Endothelial cell of umbilical vein (primary cell): Measurements from ENCODE around the gene CT47C1. TPM values are rescaled to one million over a fixed set of nuclear protein-coding genes. Genes with fewer than 3 reads are reported as not detected.
"Not testable (repeated sequence)": the region's sequence is repeated elsewhere in the genome, so short reads cannot be mapped to it uniquely, and the experiment has no call there.

Experiments used
- BruUV-seq: library from RNA; stranded (reverse); fragments of 400-500 nt; replicated peaks from 2 replicates; lab custom pipeline; 2021; lab: Mats Ljungman, UMichigan
- CTCF ChIA-PET: fragments of 300-600, 350-600 bp; sonication (Branson Sonifier 250); formaldehyde crosslinking; loops from one replicate; lab custom pipeline; 2021; ENCODE audit warnings: antibody characterized with exemption, inconsistent platforms; lab: Charles Lee
- POLR2A ChIA-PET: fragments of 300-600, 350-600 bp; sonication (Branson Sonifier 250); formaldehyde crosslinking; loops from one replicate; lab custom pipeline; 2021; ENCODE audit warnings: antibody characterized with exemption, inconsistent platforms; lab: Charles Lee
- DNase-seq: peaks from one replicate; pipeline ENCODE4 v3.0.0-alpha.2; 2011; ENCODE audit warnings: low read depth, low spot score
- FAIRE-seq: peaks from 2 replicates; lab custom pipeline; 2011; peaks lifted over from hg19 to GRCh38; lab: Jason Lieb, UNC
- H2AFZ ChIP-seq: 2 replicates; pipeline ENCODE4 v1.6.0; 2012; ENCODE audit warnings: low read depth, low read length, control low read depth, inconsistent platforms
- H3K27ac ChIP-seq: 2 replicates; pipeline ENCODE4 v1.5.1; 2011; ENCODE audit warnings: low read depth, mild to moderate bottlenecking, control low read depth, low read length, moderate library complexity; ENCODE audit not compliant: insufficient read depth
- H3K27me3 ChIP-seq, 2 experiments: 2 replicates each; pipeline versions ENCODE4 v1.6.0 to v1.6.1; 2011; ENCODE audit warnings: low read length in 2 of 2, mixed read lengths in 1 of 2; ENCODE audit not compliant: control insufficient read depth in 2 of 2, insufficient read depth in 2 of 2
- H3K36me3 ChIP-seq, 2 experiments: 2 replicates in 1 of 2; 3 replicates in 1 of 2; pipeline ENCODE4 v1.5.1; 2011; ENCODE audit warnings: low read length in 2 of 2, mild to moderate bottlenecking in 1 of 2, moderate library complexity in 1 of 2; ENCODE audit not compliant: control insufficient read depth in 2 of 2, insufficient read depth in 2 of 2; ENCODE audit errors: extremely low read depth in 1 of 2
- H3K4me1 ChIP-seq: 3 replicates; pipeline ENCODE4 v1.5.1; 2011; ENCODE audit warnings: mild to moderate bottlenecking, low read length; ENCODE audit not compliant: control insufficient read depth, insufficient read depth; ENCODE audit errors: extremely low read depth
- H3K4me2 ChIP-seq: 2 replicates; pipeline ENCODE4 v1.6.1; 2011; ENCODE audit warnings: low read length, control low read depth, mixed read lengths; ENCODE audit not compliant: insufficient read depth
- H3K4me3 ChIP-seq, 3 experiments: fragments of 200-600 bp in 1 of 3; sonication (generic), shearing (Covaris generic) in 1 of 3; replicated peaks in 1 of 3; 2 replicates each; pipeline ENCODE4 v1.5.1; 2011 to 2016; ENCODE audit warnings: control low read depth in 3 of 3, low read length in 3 of 3, mild to moderate bottlenecking in 2 of 3, inconsistent platforms in 1 of 3, low read depth in 1 of 3, moderate library complexity in 1 of 3; ENCODE audit not compliant: insufficient read depth in 1 of 3
- H3K79me2 ChIP-seq: 2 replicates; pipeline ENCODE4 v1.6.0; 2012; ENCODE audit warnings: low read length, inconsistent platforms; ENCODE audit not compliant: control insufficient read depth, insufficient read depth
- H3K9ac ChIP-seq: replicated peaks from 2 replicates; pipeline ENCODE3; 2011; ENCODE audit warnings: low read length, control low read depth; ENCODE audit not compliant: insufficient read depth; ENCODE audit errors: extremely low read depth
- H3K9me1 ChIP-seq: replicated peaks from 3 replicates; pipeline ENCODE4 v1.6.0; 2011; ENCODE audit warnings: mild to moderate bottlenecking, low read length; ENCODE audit not compliant: control insufficient read depth, insufficient read depth; ENCODE audit errors: extremely low read depth
- H3K9me3 ChIP-seq: replicated peaks from 2 replicates; pipeline ENCODE4 v1.5.1; 2012; ENCODE audit warnings: low read length, inconsistent platforms; ENCODE audit not compliant: control insufficient read depth, insufficient read depth
- H4K20me1 ChIP-seq: replicated peaks from 2 replicates; pipeline ENCODE3; 2011; ENCODE audit warnings: mild to moderate bottlenecking, low read length; ENCODE audit not compliant: control insufficient read depth, insufficient read depth; ENCODE audit errors: extremely low read depth
- EZH2 ChIP-seq: IDR thresholded peaks from 2 replicates; pipeline ENCODE4 v1.6.1; 2012; ENCODE audit warnings: borderline replicate concordance, low read depth, mild to moderate bottlenecking, moderate library complexity, low read length, inconsistent platforms; ENCODE audit not compliant: severe bottlenecking
- FOS ChIP-seq: IDR thresholded peaks from 2 replicates; pipeline ENCODE4 v1.6.1; 2011; ENCODE audit warnings: mild to moderate bottlenecking, low read length, moderate library complexity, borderline replicate concordance; ENCODE audit not compliant: insufficient read depth
- GATA2 ChIP-seq: IDR thresholded peaks from 2 replicates; pipeline ENCODE4 v1.7.0; 2011; ENCODE audit warnings: low read depth, mild to moderate bottlenecking, moderate library complexity, mixed read lengths, low read length; ENCODE audit not compliant: insufficient read length, insufficient read depth
- dilution Hi-C: fragments of 300-500 bp; cut with MboI; formaldehyde crosslinking; loops from one replicate; pipeline ENCODE4 v1.15.0; 2019; ENCODE audit warnings: low sequenced_read_pairs; ENCODE audit not compliant: extremely low pct_ligation_motif_present
- intact Hi-C: fragments of 100-400 bp; cut with micrococcal nuclease; formaldehyde crosslinking; loops from one replicate; pipeline ENCODE4 v1.10.0; 2022
- polyA plus RNA-seq, 4 experiments: library from polyadenylated mRNA; depleted of rRNA in 3 of 4; stranded (reverse) in 3 of 4; unstranded in 1 of 4; fragments of >200 nt; gene quantifications; 2 replicates each; pipeline versions ENCODE4 v1.2.1 to v1.2.3, GENCODE V29; 2011 to 2012; ENCODE audit warnings: missing spikeins in 1 of 4
- total RNA-seq: library from RNA; stranded (reverse); gene quantifications from 2 replicates; pipeline ENCODE4 v1.2.3, GENCODE V29; 2021
- TF ChIP-seq, protein P1 (sequence below), 2 donors: IDR thresholded peaks; 1 replicate in 1 of 2; 2 replicates in 1 of 2; pipeline ENCODE4 v1.5.1; 2011; ENCODE audit warnings: low read length in 2 of 2, mild to moderate bottlenecking in 2 of 2, moderate library complexity in 2 of 2, control low read depth in 1 of 2, inconsistent platforms in 1 of 2, low read depth in 1 of 2; ENCODE audit not compliant: insufficient read depth in 1 of 2; ENCODE audit errors: extremely low read depth in 1 of 2

CT47C1 gene
- total and polyA plus RNA-seq, 2 donors (not counting 3 experiments of a cell fraction or from before 2014, with no cell fraction given) = not detected

DNA sequence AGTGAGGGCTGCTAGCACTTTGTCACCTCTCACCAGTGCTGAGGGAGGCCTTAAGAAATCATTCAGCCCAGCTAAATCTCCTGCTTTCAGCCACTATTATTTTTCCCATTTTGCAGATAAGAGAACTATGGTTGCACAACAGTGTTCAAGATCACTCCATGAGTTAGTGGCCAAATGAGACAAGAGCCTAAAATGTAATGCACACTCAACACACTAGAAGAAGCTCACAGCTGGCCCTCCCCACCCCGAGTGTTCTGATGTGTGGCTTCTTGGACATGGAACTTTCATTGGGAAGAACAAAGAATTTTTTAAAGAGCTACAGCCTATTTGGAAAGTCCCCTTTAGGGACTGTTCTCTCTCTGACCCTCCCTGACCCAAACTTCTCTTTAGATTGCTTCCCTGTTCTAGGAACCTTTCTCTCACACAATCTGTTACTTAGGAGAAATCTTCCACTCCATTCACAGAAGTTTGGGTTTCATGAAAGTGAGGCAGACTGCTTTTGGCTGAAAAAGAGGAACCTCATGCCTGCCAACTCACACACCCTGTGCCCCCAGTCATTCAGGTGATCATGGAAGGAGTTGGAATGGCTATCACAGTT lies 44.0 kb upstream of the CT47C1 start:
- intact Hi-C loops (no loop called here), dilution Hi-C loops (no loop called here)
- TF ChIP-seq EZH2 (no peak), FOS (no peak), GATA2 (no peak)
- TF ChIP-seq, protein P1, sequence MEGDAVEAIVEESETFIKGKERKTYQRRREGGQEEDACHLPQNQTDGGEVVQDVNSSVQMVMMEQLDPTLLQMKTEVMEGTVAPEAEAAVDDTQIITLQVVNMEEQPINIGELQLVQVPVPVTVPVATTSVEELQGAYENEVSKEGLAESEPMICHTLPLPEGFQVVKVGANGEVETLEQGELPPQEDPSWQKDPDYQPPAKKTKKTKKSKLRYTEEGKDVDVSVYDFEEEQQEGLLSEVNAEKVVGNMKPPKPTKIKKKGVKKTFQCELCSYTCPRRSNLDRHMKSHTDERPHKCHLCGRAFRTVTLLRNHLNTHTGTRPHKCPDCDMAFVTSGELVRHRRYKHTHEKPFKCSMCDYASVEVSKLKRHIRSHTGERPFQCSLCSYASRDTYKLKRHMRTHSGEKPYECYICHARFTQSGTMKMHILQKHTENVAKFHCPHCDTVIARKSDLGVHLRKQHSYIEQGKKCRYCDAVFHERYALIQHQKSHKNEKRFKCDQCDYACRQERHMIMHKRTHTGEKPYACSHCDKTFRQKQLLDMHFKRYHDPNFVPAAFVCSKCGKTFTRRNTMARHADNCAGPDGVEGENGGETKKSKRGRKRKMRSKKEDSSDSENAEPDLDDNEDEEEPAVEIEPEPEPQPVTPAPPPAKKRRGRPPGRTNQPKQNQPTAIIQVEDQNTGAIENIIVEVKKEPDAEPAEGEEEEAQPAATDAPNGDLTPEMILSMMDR (IDR thresholded peaks at IDR 0.05; ENCODE audit: extremely low read depth in 1 of 2, insufficient read depth in 1 of 2, low read depth in 1 of 2, low read length in 2 of 2) = no peak
- H3K36me3 ChIP-seq = no peaks in the 10 kb centered on the region
- FAIRE-seq = no peak
- H3K4me3 ChIP-seq = no peak overlapping the region
- no peak overlapping the region for H3K4me2 ChIP-seq
- no peak overlapping the region for H2AFZ ChIP-seq
- H3K79me2 ChIP-seq = no peaks in the 10 kb centered on the region
- no peaks in the 10 kb centered on the region for H3K4me1 ChIP-seq
- no TSS peak for BruUV-seq
- POLR2A ChIA-PET = no interaction called here
- no peaks in the 10 kb centered on the region for H3K9me1 ChIP-seq
- CTCF ChIA-PET = interaction anchor here (1.5 kb wide), 1 partner anchor 38 kb away, joined by 4 read pairs; no protein-coding TSS in a partner anchor
- H3K9me3 ChIP-seq = no peaks in the 10 kb centered on the region
- no peak for DNase-seq
- no peaks in the 10 kb centered on the region for H4K20me1 ChIP-seq
- no peak overlapping the region for H3K27ac ChIP-seq
- no peak overlapping the region for H3K9ac ChIP-seq
- H3K27me3 ChIP-seq = no peaks in the 10 kb centered on the region

DNA sequence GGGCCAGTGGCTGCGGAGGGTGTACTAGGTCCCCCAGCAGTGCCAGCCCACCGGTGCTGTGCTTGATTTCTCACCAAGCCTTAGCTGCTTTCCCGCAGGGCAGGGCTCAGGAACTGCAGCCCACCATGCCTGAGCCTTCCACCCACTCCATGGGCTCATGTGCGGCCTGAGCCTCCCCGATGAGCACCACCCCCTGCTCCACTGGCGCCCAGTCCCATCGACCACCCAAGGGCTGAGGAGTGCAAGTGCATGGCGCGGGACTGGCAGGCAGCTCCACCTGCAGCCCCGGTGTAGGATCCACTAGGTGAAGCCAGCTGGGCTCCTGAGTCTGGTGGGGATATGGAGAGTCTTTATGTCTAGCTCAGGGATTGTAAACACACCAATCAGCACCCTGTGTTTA lies 43.1 kb upstream of the CT47C1 start:
- POLR2A ChIA-PET, H3K27me3 ChIP-seq, FAIRE-seq: not testable (repeated sequence)

More for the DNA sequence above, 43.1 kb upstream of the CT47C1 start:
- H3K9ac ChIP-seq, H4K20me1 ChIP-seq, H3K79me2 ChIP-seq, BruUV-seq, H3K36me3 ChIP-seq, H3K4me3 ChIP-seq, dilution Hi-C loops, H3K27ac ChIP-seq, H3K9me1 ChIP-seq, H2AFZ ChIP-seq, H3K4me1 ChIP-seq, intact Hi-C loops, H3K9me3 ChIP-seq, H3K4me2 ChIP-seq, DNase-seq: not testable (repeated sequence)
- CTCF ChIA-PET = interaction anchor here (1.6 kb wide), 1 partner anchor 37 kb away, joined by 6 read pairs; no protein-coding TSS in a partner anchor
